Astrocyte of the spinal cord (primary cell): ENCODE results near the gene USH2A.

ENCODE experiments used
- DNase-seq: peaks from one replicate; pipeline ENCODE4 v3.0.0; 2011; ENCODE audit warnings: low read depth, low spot score
- H3K4me3 ChIP-seq: 2 replicates; pipeline ENCODE4 v1.5.1; 2011; ENCODE audit warnings: low read depth, mild to moderate bottlenecking, low read length, moderate library complexity
- CTCF ChIP-seq: IDR thresholded peaks from 2 replicates; pipeline ENCODE4 v1.5.1; 2012; ENCODE audit warnings: low read depth, mild to moderate bottlenecking, low read length, inconsistent platforms
- in situ Hi-C: cut with HindIII; loops from 2 replicates; pipeline ENCODE4 v1.10.0; 2017; ENCODE audit warnings: low sequenced_read_pairs

USH2A gene

GRCh38 chr1:216114180-216114579 lies 309.1 kb downstream of the USH2A start:
- no peak for TF ChIP-seq CTCF
- H3K4me3 ChIP-seq = no peak overlapping the region
- DNase-seq = no peak
- in situ Hi-C loops = no loop called here

GRCh38 chr1:216113181-216113580 lies 310.1 kb downstream of the USH2A start:
- in situ Hi-C loops = no loop called here
- no peak for DNase-seq
- TF ChIP-seq CTCF = no peak
- H3K4me3 ChIP-seq = no peak overlapping the region

- TF ChIP-seq CTCF = peak; percentile 15
- in situ Hi-C loops = no loop called here
These were observed 311.4 kb downstream of the USH2A start for GRCh38 chr1:216111842-216112241.

GRCh38 chr1:216095400-216095799 lies 327.8 kb downstream of the USH2A start:
- TF ChIP-seq CTCF = no peak
- no peak overlapping the region for H3K4me3 ChIP-seq
- in situ Hi-C loops = no loop called here
- DNase-seq = no peak

More at GRCh38 chr1:216111842-216112241, 311.4 kb downstream of the USH2A start:
- no peak overlapping the region for H3K4me3 ChIP-seq
- DNase-seq = peak; percentile 5

GRCh38 chr1:216090556-216090955 lies 332.7 kb downstream of the USH2A start:
- H3K4me3 ChIP-seq = no peak overlapping the region
- in situ Hi-C loops = no loop called here
- DNase-seq = no peak
- TF ChIP-seq CTCF = no peak

GRCh38 chr1:216086678-216087077 lies 336.6 kb downstream of the USH2A start:
- no peak overlapping the region for H3K4me3 ChIP-seq
- in situ Hi-C loops = no loop called here
- TF ChIP-seq CTCF = no peak
- DNase-seq = no peak

GRCh38 chr1:216081445-216081844 lies 341.8 kb downstream of the USH2A start:
- DNase-seq = no peak
- no peak for TF ChIP-seq CTCF
- in situ Hi-C loops = no loop called here
- H3K4me3 ChIP-seq = no peak overlapping the region
